ENCODE measurements around the gene TFG. TPM values are rescaled to one million over a fixed set of nuclear protein-coding genes. Genes with fewer than 3 reads are reported as not detected.

The TFG gene
- total RNA-seq, 1 donor from 2014 or later: 76.0 TPM

Other genes starting within 250 kb of the TFG start
- gene TMEM45A, start 216.9 kb upstream of the TFG start, total RNA-seq: 335 TPM
- gene ADGRG7, start 99.9 kb upstream of the TFG start, total RNA-seq: 0.10 TPM